Hypothalamus (tissue), 51 donors: ENCODE data around the gene MTHFD1L.
"Not testable (repeated sequence)": the region's sequence is repeated elsewhere in the genome, so short reads cannot be mapped to it uniquely, and the experiment has no call there.

Experiments
- DNase-seq, 51 donors: peaks; one replicate each; lab custom pipeline; 2025; lab: John Stamatoyannopoulos, UW

Gene MTHFD1L

DNA sequence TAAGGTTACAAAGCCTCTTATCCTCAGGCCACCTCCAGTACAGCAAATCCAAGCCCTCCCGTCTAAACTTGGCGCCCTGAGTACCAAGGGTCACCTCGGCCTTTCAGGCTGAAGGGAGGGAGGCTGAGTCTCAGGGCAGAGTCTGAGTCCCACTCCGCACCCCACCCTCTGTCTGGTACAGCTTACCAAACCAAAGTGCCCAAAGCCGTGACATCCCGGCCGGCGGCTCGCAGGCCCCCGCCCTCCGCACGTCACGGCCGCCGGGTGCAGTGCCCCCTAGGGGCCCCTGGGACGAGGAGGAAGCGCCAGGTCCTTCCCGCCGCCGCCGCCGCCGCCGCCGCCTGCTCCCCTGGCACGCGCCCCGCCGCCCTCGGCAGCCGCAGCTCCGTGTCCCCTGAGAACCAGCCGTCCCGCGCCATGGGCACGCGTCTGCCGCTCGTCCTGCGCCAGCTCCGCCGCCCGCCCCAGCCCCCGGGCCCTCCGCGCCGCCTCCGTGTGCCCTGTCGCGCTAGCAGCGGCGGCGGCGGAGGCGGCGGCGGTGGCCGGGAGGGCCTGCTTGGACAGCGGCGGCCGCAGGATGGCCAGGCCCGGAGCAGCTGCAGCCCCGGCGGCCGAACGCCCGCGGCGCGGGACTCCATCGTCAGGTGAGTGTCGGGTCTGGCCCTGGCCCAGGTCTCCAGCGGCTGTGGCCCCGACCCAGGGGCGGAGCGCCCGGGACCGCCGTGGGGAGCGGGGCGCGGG lies at the start of gene MTHFD1L:
MTHFD1L (plus strand) TSS at position 297 of the 741 bp plus-strand sequence; CDS start at position 418, 121 bp downstream.
- DNase-seq, result peak in 50 of 51 donors; percentile 6 to 77 (median 49)

DNA sequence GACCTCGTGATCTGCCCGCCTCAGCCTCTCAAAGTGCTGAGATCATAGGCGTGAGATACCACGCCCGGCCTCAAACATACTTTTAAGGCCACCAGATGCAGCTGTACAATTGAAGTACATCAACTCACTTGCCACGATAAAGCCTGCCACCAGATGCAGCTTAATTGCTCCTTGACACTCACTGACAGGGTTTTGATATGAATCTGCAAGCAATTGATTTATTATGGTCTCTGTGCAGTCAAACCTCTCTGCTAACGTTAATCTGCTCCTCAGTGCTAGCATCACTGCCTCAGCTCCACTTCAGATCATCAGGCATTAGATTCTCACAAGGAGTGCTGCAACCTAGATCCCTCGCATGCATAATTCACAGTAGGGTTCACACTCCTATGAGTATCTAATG lies 48.9 kb upstream of the MTHFD1L start:
- not testable (repeated sequence) for DNase-seq

DNA sequence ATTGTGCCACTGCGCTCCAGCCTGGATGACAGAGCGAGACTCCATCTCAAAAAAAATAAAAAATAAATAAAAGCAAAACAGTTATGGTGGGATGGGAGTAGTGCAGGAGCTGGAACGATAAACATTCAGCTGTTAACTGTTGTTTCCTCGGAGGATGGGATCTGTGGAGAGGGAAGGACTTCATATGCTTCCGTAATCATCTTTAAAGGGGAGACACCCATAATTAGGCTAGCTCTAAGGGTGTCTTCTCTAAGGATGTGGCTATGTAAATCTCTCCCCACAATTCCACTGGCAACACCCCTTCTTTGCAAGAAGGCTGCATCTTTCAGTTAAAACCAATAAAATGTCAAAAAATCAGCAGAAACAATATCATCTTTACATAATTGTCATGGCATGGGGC lies 42.6 kb upstream of the MTHFD1L start:
- no peak for DNase-seq

DNA sequence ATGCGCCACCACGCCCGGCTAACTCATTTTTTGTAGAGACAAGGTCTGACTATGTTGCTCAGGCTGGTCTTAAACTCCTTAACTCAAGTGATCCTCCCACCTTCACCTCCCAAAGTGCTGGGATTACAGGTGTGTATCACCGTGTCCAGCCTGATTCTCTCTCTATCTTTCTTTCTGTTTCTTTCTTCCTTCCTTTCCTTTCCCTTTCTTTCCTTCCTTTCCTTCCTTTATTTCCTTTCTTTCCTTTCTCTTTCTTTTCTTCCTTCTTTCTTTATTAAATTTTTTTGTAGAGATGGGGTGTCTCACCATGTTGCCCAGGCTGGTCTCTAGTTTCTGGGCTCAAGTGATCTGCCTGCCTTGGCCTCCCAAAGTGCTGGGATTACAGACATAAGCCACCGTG lies 38.7 kb upstream of the MTHFD1L start:
- DNase-seq, result no peak

DNA sequence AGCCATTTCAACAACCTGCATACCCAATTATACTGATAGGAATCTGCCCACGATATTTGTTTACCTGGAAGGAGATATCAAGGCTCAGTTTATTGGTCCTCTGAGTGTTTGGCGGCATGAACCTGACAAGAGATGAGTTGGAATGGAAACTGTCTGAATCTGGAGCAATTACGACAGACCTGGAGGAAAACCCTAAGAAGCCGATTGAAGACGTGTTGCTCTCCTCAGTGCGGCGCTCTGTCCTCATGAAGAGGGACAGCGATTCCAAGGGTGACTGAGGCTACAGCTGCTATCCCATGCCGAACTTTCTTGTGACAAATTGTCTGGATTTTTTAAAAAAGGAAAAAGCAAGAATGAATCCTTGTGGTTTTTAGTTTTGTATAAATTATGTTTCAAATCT lies 37.4 kb upstream of the MTHFD1L start:
- DNase-seq, result not testable (repeated sequence)

DNA sequence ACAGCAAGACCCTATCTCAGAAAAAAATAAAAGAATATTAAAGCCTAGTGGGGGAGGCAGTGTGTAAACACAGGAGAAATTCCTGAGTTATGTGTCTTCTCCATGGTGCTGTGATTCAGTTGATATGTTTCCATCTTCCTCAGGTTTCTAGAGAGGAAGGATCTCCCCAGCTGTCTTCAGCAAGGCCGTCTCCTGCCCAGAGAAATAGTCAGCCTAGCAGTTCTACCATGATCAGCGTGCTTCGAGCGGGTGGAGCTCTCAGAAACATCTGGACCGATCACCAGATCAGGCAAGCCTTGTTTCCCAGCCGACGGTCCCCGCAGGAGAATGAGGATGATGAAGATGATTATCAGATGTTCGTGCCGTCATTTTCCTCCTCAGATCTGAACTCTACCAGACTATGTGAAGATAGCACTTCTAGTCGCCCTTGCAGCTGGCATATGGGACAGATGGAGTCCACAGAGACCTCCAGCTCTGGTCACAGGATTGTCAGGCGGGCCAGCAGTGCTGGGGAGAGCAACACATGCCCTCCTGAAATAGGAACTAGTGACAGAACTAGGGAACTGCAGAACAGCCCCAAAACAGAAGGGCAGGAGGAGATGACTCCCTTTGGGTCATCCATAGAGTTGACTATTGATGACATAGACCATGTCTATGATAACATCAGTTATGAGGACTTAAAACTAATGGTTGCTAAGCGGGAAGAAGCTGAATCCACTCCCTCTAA lies 34.9 kb upstream of the MTHFD1L start:
- no peak for DNase-seq

DNA sequence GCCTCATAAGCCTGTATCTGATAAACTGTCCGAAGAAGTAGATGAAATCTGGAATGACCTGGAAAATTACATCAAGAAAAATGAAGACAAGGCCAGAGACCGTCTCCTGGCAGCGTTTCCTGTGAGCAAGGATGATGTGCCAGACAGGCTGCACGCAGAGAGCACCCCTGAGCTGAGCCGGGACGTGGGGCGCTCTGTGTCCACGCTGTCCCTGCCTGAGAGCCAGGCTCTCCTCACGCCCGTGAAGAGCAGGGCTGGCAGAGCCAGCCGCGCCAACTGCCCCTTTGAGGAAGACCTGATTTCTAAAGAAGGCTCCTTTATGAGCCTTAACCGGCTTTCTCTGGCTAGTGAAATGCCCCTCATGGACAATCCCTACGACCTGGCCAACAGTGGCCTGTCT lies 33.9 kb upstream of the MTHFD1L start:
- no peak for DNase-seq

DNA sequence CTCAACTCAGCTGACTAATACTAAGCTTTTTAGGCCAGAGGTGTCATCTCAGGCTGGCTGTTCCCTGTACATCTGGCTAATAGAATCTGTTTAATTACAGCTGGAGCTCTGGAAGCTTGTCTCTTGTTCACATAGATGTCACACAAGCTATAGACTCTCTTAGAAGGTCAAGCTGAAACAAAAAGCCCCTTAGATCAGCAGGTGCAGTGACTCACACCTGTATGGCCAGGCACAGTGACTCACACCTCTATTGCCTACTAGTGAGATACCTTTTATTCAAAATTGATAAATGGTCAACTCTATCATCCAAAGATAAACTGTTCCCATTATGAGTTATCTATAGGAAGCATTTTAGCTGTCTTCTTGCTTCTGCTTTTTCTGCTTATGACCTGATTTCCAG lies 29.9 kb upstream of the MTHFD1L start:
- DNase-seq, result no peak

DNA sequence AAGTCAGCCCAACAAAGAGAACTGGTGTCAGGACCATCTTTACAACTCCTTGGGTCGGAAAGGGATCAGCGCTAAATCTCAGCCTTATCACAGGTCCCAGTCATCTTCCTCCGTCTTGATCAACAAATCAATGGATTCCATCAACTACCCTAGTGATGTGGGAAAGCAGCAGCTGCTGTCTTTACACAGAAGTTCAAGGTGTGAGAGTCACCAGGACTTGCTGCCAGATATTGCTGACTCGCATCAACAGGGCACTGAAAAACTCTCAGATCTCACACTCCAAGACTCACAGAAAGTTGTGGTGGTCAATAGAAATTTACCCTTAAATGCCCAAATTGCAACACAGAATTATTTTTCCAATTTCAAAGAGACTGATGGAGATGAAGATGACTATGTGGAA lies 25.3 kb upstream of the MTHFD1L start:
- no peak for DNase-seq

DNA sequence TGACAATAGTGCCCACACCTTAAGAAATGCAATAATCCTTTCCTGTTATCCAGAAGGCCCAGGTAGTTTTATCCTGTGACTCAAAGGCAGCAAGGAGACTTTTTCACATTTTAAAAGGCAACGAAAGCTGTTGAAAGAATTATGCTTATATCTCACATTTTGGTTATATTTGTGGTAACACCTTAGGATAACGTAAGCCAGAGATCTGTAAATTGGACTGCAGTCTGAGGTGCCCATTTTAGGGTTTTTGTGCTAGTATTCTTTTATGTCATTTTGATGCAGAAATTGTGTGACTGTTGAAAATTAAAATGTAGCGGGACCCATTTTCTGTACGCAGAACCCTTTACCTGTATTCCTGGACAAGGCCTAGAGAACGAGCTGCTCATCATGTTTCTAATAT lies 24.3 kb upstream of the MTHFD1L start:
- no peak for DNase-seq

DNA sequence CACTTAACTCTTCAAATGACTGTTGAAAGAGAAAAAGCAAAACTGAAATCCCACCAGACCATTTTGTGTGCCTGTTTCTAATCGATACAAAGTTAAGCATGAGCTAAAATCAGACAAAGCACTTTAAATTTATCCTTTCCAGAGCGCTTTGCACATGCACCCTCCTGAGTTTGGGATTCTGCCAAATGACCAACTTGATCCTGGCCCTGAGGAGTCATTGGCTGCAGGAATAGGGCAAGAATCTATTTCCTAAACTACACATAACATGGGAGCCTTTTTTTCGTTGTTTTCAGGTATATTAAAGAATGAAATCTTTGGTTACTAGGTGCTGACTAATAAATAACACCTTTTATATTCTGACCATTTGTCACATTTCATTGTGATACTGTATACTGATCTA lies 23.8 kb upstream of the MTHFD1L start:
- DNase-seq, result no peak

DNA sequence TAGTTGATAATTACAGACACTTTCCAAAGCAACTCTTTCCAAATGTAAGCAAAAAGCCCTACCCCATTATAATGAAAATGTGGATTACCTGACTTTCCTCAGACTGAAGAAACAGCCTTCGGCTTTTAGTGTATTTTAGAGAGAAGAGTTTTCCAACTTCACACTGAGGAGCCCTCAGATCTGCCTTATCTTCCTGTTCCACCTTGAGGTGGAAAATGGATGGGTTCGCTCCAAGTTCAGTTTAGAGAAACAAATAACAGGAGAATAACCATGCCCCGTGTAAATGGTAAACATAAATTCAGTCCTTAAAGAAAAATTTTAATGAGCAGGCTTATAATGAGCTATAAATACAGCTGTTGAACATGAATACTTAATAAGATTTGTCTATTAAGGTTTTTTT lies 21.1 kb upstream of the MTHFD1L start:
- DNase-seq, result no peak

DNA sequence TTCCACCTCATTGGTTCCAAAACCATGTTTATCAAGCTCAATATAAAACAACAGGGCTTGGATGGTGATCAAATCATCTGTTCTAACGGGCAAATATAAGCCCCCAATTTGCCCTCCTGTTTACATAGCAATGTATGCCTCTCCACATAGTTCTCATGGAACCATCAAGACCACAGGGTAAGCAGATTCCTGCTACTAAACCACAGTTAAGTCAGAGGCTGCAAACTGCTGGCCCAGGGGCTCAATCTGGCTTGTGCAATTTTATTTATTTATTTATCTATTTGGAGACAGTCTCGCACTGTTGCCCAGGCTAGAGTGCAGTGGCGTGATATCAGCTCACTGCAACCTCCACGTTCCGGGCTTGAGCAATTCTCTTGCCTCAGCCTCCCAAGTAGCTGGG lies 18.9 kb upstream of the MTHFD1L start:
- no peak for DNase-seq

DNA sequence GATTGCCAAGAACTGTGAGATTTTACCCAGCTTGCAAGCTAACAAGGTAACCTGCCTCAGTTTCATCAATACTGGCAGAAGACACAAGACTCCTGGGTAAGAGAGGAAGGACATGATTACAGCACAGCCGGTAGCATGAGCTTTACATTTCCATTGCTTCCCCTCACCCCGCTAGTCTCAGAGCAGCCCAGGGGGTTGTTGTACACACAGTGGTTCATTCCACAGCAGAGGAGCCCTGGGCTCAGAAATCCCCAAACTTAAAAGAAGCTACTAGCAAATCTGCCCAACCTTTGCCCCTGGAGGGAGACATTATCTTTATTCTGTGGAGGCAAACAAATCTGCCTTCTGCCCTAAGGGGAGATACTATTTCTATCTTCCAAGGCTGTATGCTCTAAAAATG lies 17.1 kb upstream of the MTHFD1L start:
- no peak for DNase-seq

DNA sequence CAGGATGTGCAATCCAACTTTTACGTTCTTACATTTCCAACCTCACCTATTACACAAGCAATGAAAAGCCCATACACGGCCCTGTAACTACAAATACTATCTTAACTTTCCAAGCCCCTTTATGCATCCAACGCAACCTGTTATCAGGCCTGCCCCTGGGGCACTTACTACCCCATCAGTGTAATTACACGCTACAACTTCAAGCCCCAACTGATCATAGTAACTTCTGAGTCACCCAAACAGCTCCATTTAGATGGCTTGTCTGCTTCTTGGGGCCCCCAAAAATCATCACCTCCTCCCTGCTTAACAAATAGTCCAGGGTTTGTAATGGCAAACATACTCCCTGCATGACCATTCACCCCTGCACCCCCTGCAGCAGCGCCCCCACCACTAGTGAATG lies 11.1 kb upstream of the MTHFD1L start:
- not testable (repeated sequence) for DNase-seq

DNA sequence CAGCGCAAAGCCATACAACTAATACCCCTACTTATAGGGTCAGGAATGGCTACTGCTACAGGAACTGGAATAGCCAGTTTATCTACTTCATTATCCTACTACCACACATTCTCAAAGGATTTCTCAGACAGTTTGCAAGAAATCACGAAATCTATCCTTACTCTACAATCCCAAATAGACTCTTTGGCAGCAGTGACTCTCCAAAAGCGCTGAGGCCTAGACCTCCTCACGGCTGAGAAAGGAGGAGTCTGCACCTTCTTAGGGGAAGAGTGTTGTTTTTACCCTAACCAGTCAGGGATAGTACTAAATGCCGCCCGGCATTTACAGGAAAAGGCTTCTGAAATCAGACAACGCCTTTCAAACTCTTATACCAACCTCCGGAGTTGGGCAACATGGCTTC lies 10.3 kb upstream of the MTHFD1L start:
- DNase-seq, result not testable (repeated sequence)

DNA sequence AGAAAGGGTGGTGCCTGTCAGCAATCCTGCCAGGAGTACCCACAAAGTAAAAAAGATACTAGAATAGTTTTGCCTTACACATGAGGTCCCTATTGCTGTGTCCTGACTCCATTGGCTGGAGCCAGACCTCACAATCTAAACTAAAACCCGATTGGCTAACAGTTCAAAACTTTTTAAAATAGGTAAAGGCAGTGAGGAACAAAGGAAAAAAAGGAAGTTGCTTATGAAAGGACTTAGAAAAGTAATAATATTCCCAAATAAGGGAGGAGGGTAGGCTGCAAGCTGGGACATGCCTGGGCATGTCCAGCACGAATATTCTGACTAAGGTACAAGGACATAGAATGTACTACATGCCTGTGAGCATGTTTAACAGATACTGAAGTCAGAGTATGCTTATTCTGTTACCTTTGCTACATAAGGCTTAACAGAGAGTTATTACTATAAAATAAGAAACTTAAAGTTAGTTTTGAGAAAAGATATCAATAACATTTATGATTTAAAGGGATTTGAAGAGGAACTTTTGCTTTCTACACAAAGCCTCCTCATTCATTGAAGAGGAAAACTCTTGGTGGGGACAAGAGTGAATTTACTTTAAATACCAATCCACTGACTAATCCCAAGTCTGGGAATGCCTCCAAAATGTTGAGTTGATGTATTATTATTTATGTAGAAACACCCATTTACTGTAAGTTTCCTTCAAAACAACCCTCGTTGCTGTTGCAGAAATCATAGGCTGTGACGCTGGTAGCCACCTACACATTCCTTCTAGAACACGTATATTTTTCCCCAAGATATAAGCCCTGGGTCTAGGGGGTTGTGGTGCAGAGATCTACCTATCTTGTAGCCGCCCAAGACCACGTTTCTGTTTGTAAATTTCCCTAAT lies 8.2 kb upstream of the MTHFD1L start:
- peak in 1 of 51 donors; percentile 0 for DNase-seq

DNA sequence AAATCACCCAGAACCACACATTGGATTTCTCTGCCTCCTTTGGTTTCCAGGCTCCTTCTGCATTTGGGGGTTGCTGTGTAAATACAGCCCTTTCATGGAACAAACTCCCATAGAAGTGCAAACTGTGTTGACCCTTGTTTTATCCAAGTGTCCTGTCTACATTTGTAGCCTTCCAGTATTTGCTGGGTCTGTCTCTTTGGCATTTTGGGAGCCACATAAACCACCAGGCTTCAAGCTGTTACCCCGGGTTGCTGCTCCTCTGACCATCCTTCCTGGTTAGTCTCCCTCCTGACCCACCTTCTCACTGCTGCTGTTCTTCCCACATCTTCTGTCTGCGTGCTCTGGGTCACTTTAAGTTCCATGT lies 7.6 kb upstream of the MTHFD1L start:
- DNase-seq, result no peak

DNA sequence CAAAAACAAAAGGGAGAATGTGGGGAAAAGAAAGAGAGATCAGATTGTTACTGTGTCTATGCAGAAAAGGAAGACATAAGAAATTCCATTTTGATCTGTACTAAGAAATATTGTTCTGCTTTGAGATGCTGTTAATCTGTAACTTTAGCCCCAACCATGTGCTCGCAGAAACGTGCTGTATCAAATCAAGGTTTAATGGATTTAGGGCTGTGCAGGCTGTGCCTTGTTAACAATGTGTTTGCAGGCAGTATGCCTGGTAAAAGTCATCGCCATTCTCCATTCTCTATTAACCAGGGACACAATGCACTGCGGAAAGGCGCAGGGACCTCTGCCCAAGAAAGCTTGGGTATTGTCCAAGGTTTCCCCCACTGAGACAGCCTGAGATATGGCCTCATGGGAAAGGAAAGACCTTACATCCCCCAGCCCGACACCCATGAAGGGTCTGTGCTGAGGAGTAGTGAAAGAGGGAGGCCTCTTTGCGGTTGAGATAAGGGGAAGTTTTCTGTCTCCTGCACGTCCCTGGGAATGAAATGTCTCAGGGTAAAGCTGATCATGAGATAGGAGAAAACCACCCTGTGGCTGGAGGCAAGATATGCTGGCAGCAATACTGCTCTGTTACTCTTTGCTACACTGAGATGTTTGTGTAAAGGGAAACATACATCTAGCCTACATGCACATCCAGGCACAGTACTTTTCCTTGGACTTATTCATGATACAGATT lies 3.9 kb upstream of the MTHFD1L start:
- DNase-seq, result peak in 3 of 51 donors; percentile 3 to 23 (median 6)

DNA sequence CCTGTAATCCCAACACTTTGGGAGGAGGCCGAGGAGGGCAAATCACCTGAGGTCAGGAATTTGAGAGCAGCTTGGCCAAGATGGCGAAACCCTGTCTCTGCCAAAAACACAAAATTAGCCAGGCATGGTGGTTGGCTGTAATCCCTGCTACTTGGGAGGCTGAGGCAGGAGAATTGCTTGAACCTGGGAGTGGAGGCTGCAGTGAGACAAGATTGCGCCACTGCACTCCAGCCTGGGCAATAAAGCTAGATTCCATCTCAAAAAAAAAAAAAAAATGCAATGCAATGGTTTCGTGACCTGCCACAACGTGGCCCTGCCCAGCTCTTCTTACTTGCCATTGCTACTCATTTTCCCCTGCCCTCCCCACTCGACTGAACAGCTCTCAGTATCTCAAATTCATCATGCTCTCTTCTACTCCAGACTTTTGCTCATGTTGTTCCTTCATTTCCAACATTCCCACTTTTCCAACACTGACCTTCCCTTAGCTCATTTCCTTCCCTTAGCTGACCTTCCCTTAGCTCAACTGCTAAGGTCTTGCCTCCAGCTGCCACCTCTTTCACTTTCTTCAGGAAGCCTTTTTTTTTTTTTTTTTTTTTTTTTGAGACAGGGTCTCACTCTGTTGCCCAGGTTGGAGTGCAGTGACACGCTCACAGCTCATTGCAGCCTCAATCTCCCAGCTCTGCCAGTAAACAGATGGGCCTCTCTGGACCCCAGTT lies 2.1 kb upstream of the MTHFD1L start:
- DNase-seq, result no peak
